Spleen (tissue), 7 donors: ENCODE measurements around the gene HRG.

Experiments
- CTCF ChIP-seq, 11 experiments: fragments of 200-600 bp in 7 of 11; fragments of 450-650 bp in 4 of 11; sonication (generic) in 4 of 11; IDR thresholded peaks in 8 of 11; conservative IDR thresholded peaks in 3 of 11; 1 replicate in 7 of 11; 2 replicates in 4 of 11; pipeline versions ENCODE4 v1.4.0 to v1.8.0; 2016 to 2021; ENCODE audit warnings: antibody characterized with exemption in 11 of 11, inconsistent platforms in 4 of 11, mild to moderate bottlenecking in 1 of 11
- POLR2A ChIP-seq, 3 donors: fragments of 450-650 bp; IDR thresholded peaks; one replicate each; pipeline ENCODE4 v1.5.1; 2017; ENCODE audit warnings: antibody characterized with exemption in 3 of 3, mild to moderate bottlenecking in 1 of 3
- POLR2AphosphoS5 ChIP-seq, 3 donors: sonication (generic); formaldehyde crosslinking; IDR thresholded peaks; one replicate each; pipeline ENCODE4 v1.5.1; 2017; ENCODE audit warnings: antibody characterized with exemption in 3 of 3
- donor health status: DM: no; HTN: no; CAD: no; lungs with moderate emphysema.
- donor health status: DM: no; HTN: no; CAD: no.
- donor health status: DM: no; HTN: no; CAD: no.

GRCh38 chr3:186630950-186631641 lies 34.7 kb upstream of the HRG start:
- no peak for TF ChIP-seq CTCF (IDR thresholded peaks at IDR 0.05 in 8 of 11, conservative IDR thresholded peaks at IDR 0.05 in 3 of 11)
- TF ChIP-seq POLR2A (IDR thresholded peaks at IDR 0.05): no peak
- no peak for TF ChIP-seq POLR2AphosphoS5 (IDR thresholded peaks at IDR 0.05)
